LHCN-M2 (cell line): ENCODE data around the gene RNF169. TPM values are rescaled to one million over a fixed set of nuclear protein-coding genes. Genes with fewer than 3 reads are reported as not detected.

Experiments
- DNase-seq: peaks from one replicate; pipeline ENCODE4 v3.0.0-alpha.2; 2012; ENCODE audit warnings: low read depth
- polyA plus RNA-seq: library from polyadenylated mRNA; unstranded; fragments of >200 nt; gene quantifications from one replicate; pipeline ENCODE4 v1.2.1, GENCODE V29; 2012; ENCODE audit warnings: missing spikeins
- total RNA-seq: library from RNA; depleted of rRNA; stranded (reverse); fragments of >200 nt; gene quantifications from 2 replicates; pipeline ENCODE4 v1.2.3, GENCODE V29; 2014; rRNA removed

The RNF169 gene
- 11.8 and 14.9 TPM in 2 replicates for total RNA-seq
- polyA plus RNA-seq = 3.0 TPM

- DNase-seq = peak; percentile 94
Observed at GRCh38 chr11:74748211-74749126, at the start of gene RNF169. RNF169 (plus strand) TSS chr11:74748849; CDS start chr11:74748881, 32 bp downstream.

GRCh38 chr11:74699615-74700396 is 48.8 kb upstream of the RNF169 start:
- DNase-seq = no peak

DNA sequence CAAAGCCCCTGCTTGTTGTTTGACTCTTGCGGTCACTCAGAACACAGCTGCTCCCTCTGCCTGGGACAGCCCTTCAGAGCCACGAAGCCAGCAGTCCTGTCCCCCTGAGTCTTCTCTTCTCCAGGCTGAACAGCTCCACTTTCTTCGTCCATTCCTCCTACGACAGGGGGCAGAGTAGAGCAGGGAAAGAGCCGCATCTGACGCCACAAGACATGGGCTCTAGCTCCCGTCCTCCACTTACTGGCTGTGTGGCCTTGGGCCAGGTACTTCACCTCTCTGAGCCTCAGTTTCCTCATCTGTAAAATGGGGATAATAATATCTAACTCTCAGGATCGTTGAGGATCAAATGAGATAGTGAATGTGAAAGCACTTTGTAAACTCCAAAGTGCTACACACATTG is 47.3 kb upstream of the RNF169 start:
- no peak for DNase-seq

DNA sequence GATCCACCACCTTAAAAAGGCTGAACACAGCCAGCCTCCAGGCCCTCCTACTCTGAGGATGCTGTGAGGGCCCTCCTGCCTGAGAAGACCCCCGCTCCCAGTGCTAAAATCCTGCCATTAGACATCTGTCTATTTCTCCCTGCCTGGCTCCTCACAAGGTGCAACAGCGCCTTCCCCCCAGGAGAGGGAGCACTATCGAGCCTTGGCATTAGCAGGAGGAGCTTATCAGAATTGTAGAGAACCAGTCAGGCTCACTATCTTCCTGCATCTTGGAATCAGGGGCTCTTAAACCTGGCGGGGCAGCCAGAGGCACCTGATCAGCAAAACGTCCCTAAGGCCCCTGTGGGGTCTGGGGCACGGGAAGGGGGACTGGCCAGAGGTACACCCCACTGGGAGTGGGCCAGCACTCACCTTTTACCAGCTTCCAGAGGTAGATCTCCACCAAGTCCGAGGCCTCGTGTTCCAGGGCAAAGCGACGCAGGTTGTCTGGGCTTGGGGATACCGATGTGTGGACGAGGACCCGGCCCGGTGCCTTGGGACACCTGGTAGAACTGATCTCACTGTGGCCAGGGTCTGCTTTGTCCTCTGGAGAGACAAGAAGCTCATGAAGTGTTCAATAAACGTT is 46.2 kb upstream of the RNF169 start:
- DNase-seq = peak; percentile 62

- DNase-seq = no peak
Observed at GRCh38 chr11:74703211-74703610, 45.4 kb upstream of the RNF169 start.

GRCh38 chr11:74707182-74707581 is 41.5 kb upstream of the RNF169 start:
- DNase-seq = no peak

DNA sequence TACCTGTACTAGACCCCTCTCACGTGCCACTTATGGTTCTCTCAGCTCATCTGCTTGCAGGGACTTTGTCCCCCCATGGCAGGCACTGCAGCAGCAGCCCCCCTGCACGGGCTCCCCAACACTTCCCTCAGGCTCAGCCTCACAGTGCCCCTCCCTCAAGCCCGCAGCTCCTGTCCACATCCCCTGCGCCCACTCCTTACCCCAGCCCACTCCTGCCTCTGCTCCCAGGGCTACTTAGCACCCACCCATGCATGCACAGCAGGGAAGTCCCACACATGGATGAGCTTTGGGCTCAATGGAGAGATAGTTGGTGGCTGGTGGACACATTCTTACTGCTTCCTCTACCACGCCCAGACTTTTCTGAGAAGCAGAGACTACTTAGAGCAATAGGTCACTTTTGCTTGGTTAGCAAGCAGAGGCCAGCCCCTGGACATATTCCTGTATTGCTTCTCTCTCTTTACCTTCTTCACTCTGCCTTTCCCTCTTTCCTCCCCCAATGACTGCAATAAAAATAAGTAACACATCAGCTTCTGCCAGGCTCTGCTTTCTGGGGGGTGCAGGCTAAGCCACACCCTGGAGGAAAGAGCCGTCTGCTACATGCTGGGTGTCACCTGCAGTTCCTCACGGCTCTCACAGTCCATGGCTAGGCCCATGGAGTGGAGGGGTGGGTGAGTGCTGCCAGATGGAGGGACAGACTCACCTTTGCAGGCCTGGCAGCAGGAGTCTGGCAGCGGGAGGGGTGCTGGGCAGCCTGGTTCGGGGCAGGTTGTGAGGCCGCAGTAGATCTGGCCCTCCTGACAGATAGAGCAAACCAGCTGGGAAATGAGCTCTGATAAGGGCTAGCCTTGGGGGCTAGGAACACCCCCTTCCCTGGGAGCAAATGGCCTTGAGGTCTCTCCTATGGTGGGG is 40.8 kb upstream of the RNF169 start:
- no peak for DNase-seq

DNA sequence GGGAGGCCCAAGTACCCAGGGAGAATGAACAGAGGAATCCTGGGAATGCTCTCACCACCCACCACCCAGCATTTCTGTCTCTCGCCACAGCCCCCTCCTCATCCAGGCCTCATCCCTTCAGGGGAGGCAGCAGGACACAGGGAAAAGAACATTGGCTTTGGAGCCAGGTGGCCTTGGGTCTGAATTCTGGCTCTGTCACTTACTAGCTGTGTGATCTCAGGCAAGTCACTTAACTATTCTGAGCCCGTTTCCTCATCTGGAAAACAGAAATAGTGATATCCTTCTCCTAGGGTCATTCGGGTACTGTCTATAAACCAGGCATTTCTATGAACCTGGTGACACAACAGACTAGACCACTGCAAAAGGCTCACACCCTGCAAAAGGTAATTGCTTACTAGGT is 39.5 kb upstream of the RNF169 start:
- DNase-seq = no peak

- no peak for DNase-seq
Observed at GRCh38 chr11:74710281-74710938, 38.2 kb upstream of the RNF169 start.

DNA sequence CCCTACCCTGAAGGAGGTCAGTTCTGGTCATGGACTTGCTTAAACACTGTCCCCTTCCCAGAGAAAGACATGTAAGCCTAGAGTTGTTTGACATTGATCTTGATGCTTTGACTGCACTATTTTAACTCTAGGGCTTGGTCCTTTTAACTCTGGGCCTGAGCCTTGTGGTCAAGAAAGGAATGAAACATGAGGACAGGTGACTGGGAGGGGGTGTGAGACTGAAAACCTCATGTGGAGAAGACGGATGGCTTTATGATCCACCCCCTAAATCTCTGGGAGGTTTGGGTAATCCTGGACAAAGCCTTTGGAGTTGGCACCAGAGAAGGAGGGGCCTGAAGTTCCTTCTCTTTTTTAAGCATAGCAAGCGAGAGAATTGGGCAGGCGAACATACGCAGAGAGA is 35.0 kb upstream of the RNF169 start:
- no peak for DNase-seq

GRCh38 chr11:74714904-74715303 is 33.7 kb upstream of the RNF169 start:
- DNase-seq = no peak

GRCh38 chr11:74717221-74717969 is 31.3 kb upstream of the RNF169 start:
- DNase-seq = no peak

- no peak for DNase-seq
Observed at GRCh38 chr11:74719011-74719410, 29.6 kb upstream of the RNF169 start.

GRCh38 chr11:74720596-74721478 is 27.8 kb upstream of the RNF169 start:
- no peak for DNase-seq

DNA sequence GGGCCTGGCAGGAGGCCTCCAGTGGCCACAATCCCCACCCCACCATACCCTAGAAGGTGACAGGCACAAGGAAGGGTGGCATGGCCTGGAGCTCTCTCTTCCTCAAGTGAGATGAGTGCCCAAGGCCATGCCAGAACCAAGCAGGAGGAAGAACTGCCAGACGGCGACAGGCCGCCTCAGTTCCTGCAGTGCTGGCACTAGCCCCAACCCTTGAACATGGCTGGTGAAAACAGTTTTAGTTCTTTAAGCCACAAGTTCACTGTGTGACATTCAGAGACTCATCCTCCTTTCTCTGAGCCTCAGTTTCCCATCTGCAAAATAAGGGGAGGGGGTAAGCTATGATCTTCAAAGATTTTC is 27.2 kb upstream of the RNF169 start:
- no peak for DNase-seq

DNA sequence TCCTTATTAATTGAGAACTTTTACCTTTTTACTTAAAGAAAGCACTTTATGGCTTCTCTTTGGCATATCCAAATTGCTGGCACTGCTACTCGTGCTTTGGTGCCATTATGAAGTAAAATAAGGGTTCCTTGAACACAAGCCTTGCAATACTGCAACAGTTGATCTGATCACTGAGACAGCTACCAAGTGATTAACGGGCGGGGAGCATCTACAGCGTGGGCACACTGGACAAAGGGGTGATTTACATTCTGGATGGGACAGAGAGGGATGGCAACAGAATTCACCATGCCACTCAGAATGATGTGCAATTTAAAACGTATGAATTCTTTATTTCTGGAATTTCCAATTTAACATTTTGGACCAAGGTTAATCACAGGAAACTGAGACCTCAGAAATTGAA is 25.1 kb upstream of the RNF169 start:
- DNase-seq = no peak

GRCh38 chr11:74725701-74726100 is 22.9 kb upstream of the RNF169 start:
- no peak for DNase-seq

- DNase-seq = peak; percentile 90
Observed at GRCh38 chr11:74726547-74727182, 22.0 kb upstream of the RNF169 start.
